Choroid plexus epithelial cell (primary cell): ENCODE data around the gene NMNAT3.
A peak's percentile ranks its signal among the peaks of the same experiment; 100 is the strongest.

Experiments used
- DNase-seq: peaks from one replicate; pipeline ENCODE4 v3.0.0-alpha.2; 2010; ENCODE audit warnings: low read depth
- H3K4me3 ChIP-seq: 2 replicates; pipeline ENCODE4 v1.5.1; 2011; ENCODE audit warnings: low read depth, mild to moderate bottlenecking, control low read depth, low read length, moderate library complexity
- TF ChIP-seq, protein P1 (sequence below): conservative IDR thresholded peaks from 2 replicates; pipeline ENCODE4 v1.5.1; 2011; ENCODE audit warnings: low read depth, mild to moderate bottlenecking, control low read depth, inconsistent platforms, low read length, moderate library complexity

Gene NMNAT3

DNA sequence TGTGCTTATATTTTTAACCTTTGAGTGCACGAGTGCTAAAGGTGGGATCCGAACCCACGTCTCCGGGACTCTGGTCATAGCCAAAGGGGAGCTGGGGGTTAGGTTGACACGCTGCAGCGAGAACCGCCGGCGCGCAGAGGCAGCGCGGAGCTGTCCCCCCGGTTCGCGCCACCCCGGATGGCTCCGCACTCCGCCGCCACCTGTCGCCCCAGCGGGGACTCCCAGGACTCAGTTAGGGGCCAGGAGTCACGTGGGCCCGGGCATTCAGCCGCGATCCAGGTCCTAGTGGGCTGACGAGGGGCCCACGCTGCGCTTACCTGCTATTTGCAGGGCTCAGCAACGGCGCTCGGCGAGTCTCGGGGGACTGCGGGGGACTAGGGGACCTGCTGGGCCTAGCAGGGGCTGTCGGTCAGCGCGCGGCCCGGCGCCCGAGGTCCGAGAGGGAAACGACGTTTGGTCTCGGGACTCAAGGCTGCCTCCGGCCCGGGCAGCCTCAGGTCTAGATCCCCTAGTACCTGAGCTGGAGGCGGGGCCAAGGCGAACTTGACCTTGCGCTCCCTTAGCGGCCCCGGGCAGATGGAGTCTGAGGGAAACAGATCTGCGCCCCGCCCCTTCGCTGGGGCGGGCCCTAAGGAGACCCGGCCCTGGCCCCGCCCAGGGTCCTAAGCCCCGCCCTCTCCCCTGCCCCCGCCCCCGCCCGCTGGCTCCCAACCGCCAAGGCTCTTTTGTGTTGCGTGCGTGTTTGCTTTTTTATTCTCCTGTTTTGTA, at the start of gene NMNAT3:
Gene NMNAT3 (minus strand): TSS at position 585 of the 768 bp plus-strand sequence. CDS start 50,248 bp downstream, outside the sequence.
- TF ChIP-seq, protein P1, sequence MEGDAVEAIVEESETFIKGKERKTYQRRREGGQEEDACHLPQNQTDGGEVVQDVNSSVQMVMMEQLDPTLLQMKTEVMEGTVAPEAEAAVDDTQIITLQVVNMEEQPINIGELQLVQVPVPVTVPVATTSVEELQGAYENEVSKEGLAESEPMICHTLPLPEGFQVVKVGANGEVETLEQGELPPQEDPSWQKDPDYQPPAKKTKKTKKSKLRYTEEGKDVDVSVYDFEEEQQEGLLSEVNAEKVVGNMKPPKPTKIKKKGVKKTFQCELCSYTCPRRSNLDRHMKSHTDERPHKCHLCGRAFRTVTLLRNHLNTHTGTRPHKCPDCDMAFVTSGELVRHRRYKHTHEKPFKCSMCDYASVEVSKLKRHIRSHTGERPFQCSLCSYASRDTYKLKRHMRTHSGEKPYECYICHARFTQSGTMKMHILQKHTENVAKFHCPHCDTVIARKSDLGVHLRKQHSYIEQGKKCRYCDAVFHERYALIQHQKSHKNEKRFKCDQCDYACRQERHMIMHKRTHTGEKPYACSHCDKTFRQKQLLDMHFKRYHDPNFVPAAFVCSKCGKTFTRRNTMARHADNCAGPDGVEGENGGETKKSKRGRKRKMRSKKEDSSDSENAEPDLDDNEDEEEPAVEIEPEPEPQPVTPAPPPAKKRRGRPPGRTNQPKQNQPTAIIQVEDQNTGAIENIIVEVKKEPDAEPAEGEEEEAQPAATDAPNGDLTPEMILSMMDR, result no peak
- H3K4me3 ChIP-seq, result peak within 1 kb of the TSS; percentile 59
- DNase-seq, result peak; percentile 64

DNA sequence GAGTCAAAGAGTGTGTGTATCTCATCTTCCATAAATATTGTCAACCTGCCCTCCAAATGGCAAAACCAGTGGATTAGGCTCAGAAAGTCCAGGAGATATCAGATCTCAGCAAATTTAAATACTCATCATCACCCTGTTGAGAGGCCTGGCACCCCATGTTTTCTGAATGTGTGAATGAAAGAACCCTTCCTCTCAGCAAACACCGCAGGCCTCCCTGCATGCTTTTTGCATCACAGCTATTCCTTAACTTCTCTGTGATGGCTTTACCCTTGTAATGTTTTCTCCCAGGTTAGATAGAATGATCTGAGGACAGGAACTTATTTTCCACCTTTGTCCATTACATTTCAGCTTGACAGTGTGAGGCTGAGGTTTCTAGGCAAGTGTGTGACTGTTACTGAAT, 43.6 kb upstream of the NMNAT3 start:
- no peak overlapping the region for H3K4me3 ChIP-seq
- DNase-seq, result no peak
- TF ChIP-seq, protein P1, result no peak

DNA sequence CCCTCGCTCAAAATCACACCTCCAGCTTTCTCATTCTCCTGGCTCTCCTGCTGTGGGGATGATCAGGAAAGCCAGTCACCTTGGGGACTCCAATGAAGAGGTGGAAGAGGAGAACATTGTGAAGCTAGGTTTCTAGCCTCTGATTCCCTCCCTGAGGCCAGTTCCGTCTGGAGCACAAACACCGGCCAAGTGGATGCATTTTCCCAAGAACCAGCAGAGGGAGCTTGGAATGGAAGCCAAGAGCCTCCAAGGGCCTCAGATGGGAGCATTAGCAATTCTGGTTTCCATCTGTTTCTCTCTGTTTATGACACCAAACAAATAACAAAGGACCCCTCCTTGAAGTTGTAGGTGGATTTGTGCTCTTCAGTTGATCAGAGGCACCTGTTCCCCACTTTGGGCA, 40.6 kb upstream of the NMNAT3 start:
- DNase-seq, result peak; percentile 84

DNA sequence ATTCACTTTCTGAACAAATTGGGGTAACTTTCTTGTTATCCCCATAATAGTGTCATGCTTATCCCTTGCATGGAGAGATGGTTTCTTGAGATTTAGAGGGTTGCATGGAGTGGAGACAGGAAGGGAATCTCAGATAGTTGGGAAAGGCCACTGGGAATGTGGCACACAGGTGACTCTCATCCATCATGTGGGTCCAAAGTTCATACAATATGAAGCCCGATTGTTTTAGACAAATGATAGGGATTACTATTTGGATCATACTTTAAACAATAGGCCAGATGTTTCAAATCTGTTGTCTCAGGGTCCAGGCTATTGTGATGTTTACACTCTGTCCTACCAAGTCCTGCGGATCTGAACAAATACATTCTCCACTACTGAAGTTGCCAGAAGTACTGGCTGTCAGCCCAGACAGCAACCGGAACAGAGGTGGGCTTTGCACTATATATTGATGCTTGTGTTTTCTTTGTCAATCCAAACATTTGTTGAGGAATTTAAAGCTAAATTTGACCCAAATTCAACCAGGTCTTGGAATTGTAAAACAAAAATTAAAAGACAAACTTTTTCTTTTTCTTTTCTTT, 39.2 kb upstream of the NMNAT3 start:
- H3K4me3 ChIP-seq, result no peak overlapping the region
- TF ChIP-seq, protein P1, result no peak
- DNase-seq, result peak; percentile 20

More for the DNA sequence above, 40.6 kb upstream of the NMNAT3 start:
- H3K4me3 ChIP-seq, result no peak overlapping the region
- TF ChIP-seq, protein P1, result peak; percentile 93

DNA sequence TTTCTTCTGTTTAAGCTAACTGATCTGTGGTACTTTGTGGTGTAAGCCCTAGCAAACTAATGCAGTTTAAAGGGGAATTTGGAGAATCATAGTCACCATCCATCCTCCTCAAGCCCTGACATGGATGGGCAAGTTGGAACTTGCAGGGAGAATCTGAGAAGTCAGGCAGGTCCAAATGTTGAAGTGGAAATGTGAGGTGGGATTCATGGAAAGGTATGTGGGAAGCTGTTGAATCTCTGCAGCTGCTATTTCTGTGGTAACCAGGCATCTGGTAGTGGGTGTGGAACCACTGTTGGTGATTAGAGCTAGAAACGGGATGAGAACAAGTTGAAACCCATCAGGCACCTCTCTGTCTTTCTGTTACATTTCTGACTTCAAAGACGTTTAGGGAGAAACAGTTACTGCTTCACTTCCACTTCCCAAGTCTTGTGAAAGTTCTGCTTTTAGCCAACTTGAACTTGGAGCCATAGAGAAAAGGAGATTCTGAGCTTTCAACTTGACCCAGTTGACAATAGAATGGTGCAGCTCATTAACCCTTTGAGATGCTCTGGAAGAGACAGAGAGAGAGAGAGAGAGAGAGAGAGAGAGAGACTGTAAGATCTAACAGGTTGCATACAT, 38.1 kb upstream of the NMNAT3 start:
- H3K4me3 ChIP-seq, result no peak overlapping the region
- TF ChIP-seq, protein P1, result no peak
- DNase-seq, result no peak

DNA sequence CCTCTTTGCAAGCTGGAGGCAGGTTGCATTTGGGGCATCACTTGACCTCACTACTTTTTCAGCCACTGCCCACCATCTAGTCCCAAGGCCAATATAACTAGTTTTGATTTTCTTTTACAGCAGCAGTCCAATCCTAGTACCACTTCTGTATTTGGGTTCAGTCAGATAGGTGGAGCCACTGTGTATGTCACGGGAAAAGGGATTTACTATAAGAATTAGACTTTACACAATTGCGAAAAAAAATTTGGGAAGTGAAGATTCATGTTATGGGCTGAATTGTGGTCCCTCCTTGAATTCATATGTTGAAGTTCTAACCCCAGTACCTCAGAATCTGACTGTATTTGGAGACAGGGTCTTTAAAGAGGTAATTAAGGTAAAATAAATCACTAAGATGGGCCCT, 37.4 kb upstream of the NMNAT3 start:
- no peak overlapping the region for H3K4me3 ChIP-seq
- no peak for DNase-seq
- TF ChIP-seq, protein P1, result no peak
